ENCODE data around the gene RARB.
A peak's percentile ranks its signal among the peaks of the same experiment; 100 is the strongest.

RARB gene

DNA sequence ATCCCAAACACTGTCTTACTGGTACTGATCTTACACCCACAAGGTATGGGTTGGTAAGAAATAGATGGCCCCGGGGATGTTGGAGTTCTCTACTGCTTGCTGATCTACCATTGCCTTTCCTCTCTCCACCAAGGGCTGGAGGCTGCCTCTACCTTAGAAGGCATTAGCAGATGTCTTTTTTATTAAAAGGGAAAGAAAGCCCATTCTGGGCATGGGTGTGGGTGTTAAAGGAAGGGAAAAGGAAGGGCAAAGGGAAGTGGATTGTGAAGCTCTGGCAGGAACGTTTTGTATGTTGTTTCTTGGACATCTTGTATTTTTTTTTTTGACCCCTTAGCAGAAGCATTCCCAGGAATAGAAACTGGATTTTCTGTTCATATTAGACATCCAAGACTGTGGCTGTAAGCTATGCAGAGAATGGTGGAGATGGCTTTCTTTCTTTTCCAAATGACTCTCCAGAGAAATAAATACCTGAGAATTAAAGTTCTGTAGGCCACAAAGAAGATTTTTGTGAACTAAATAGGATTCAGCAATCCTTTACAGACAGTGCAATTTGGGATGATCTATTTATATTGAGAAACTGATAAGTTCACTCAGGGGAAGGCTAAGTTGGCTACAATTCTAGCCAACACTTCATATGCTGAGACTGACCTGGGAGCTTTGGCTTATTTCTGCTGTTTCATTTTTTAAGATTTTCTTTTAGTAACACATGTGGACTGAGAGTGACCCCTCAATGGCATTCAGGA is 127.8 kb downstream of the RARB start:
- no peak for DNase-seq

DNA sequence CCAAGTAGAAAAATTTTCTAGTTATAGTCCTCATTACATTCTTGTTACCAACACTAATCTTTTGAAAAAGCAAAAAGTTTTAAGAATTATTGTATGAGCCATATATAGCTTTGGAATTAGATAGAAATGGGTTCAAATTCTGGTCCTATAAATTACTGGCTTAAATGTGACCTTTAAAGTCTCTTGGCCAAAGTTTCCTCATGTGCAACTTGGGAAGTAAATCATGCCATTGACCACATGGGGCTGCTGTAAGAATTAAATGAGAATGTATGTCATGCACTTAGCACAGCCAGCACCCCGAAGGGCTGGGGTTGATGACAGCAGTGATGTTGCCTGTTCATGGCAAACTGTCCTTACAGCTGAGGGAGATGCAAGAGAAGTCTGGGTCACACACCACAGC is 128.4 kb downstream of the RARB start:
- DNase-seq: no peak

DNA sequence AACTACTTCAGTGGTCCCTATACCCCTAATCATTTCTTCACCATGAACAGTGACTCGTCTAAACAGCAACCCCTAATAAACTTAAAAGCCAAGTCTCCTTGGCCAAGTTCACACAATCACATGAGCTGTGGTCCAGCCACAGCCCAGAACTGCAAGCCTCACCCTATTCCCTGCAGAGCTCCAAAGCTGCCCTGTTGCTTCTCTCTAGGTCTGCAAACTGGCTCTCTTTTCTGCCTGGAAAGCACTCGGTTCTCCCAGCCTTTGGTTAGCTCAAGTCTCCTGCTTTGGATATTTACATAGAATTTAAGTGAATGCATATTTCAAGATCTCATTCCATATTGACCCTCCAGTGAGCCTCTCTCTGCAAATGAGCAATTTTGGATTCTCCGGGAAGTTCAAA is 129.6 kb downstream of the RARB start:
- DNase-seq: peak; percentile 38

DNA sequence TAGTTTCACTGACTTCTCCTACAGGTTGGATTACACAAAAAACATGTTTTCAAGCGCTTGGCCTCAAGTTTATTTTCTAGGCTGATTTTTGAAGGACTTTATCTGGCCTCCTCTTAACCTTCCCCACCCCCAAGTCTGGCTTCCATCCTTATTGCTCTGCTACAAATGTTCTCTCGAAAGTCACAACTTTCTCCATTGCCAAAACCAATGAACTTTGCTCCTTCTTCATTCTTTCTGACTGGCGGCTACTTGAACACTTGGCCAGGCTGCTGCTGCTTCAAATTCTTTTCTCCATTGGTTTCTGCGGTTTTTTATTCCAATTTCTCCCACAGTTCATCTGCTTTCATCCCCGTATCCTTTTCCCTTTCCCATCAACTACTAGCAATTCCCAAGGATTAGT is 130.1 kb downstream of the RARB start:
- DNase-seq: peak; percentile 49

DNA sequence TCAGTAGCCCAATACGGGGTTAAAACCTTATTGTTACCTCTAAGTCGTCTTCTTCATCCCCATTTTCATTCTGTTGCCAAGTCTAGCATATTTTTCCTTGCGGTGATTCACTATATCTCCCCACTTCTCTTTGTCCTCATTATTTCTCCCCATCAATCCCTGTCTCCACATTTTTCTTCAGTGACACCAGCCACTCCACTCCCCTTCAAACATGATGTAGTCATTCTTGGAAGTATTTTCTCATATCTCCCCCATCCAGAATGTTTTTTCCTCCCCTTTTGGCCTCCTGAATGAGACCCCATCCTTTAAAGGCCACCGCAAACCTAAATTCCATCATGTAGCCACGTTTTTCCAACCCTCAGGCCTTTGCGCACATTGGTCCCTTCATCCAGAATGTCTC is 130.7 kb downstream of the RARB start:
- DNase-seq: no peak

DNA sequence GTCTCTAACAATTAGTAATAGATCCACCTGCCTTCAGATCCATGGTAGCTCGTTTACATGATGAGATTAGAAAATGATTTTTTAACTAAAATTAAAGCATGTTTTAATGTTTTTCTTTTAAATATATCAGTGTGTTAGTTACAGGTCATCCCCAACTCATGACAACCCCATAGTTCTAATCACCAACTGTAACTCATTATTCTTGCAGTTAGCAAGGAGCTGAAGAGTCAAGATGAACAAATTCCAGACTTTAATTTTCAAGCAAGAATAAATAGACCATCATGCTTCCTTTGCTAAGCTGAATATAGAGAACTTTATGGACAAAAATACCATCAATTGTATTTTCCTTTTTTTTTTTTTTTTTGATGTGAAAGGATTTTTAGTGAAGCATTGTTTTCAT is 135.5 kb downstream of the RARB start:
- no peak for DNase-seq

DNA sequence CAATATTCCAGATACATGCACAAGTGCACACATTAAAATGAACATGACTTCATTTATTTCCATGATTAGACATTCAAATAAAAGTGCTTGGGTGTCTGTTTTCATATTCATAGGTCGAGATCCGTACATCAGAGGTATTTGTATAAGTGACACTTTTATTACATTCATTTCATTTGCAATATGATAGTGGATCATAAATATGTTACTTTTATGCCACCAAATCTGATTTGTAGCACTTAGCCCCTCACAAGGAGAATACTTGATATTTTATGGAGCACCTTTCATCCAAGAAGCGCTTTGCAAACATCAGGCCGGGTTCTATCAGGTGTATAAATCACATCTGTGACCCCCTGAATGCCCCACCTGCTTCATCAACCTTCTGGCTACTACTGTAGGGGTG is 136.0 kb downstream of the RARB start:
- DNase-seq: no peak

DNA sequence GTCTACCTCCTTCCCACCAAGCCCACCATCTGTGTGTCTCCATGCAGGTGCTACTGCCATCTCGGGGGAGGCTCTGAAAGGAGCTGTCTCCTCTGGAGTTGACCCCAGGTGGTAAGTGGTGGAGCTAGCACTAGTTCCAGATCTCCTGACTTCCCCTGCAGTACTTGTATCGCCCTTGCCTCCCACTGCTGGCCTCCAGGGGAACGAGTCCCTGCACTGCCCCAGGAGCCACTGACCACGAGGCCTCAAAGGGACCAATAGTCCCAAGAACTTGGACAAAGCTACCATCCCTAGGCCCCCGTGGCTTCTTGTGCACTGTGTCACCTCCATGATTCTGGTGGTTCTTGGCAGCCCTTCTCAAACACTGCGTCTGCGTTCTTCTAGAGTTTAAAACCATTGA is 137.7 kb downstream of the RARB start:
- DNase-seq: no peak

DNA sequence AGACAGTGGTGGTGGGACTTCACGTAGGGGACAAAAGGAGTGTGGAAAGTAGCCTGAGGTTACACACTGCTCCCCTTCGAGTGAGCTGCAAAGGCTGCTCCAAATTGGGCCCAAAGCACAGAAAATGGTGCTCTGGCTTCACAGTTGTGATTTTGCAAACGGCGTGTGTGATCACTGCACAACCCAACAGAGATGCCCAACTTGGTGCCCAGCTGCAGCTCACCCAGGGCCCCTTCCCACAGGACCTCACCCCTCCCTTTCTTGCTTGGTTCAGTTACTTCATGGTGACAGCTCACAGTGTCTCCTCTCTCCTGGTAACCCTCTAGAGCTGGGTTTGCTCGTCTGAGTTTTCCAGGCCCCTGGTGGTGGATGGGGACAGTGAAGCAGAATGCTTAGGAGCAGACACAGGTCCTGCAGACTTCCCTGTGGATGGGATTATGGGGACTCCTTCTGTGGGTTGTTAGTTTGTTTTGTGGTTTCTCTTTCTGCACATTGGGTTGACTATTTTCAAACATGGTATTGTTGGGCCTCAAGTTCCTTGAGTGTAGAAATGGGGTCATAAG is 138.4 kb downstream of the RARB start:
- DNase-seq: no peak

DNA sequence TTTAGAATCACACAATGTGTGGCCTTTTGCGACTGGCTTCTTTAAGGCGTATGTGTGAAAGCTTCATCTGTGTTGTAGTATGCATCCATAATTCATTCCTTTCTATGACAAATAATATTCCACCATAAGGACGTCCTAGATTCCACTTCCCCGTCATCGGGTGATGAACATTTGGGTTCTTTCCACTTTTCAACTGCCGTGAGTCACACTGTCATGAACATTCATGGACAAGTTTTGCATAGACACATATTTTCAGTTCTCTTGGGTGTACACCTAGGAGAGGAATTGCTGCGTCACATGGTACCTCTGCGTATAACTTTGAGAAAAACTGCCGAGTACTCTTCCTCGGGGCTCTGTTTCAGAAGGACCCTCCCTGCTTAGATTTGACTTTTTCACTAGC is 139.3 kb downstream of the RARB start:
- no peak for DNase-seq

DNA sequence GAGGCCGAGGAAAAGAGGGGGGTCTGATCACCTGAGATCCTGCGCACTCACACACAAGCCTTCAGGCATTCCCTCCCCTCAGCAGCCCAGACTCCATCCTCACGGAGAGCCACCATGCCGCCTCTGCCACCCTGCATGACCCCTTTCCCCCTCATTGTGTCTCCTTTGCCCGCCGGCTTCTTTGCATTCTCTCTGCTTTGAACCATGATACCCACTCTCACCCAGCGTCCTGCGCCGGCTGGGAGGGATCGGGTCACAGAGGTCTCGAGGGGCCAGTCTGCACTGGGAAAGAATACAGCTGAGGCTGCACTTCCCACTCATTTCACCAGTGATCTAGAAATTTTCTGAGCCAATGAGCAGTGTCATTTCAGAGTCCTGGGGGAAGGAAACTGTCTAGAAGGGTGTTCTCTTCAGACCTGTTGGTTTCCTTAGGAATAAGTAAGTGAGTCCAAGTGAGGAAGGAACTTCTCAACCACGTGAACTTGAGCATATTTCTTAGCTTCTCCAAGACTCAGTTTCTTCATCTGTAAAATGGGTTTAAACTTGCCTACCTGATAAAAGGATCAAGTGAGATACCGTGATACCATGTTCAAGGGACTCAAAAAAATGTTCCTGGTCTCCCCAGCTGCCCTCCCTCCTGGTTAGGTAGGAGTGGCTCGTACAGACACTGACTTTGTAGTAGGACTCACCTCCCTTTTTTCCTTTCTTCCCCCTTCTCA is 139.9 kb downstream of the RARB start:
- DNase-seq: no peak

DNA sequence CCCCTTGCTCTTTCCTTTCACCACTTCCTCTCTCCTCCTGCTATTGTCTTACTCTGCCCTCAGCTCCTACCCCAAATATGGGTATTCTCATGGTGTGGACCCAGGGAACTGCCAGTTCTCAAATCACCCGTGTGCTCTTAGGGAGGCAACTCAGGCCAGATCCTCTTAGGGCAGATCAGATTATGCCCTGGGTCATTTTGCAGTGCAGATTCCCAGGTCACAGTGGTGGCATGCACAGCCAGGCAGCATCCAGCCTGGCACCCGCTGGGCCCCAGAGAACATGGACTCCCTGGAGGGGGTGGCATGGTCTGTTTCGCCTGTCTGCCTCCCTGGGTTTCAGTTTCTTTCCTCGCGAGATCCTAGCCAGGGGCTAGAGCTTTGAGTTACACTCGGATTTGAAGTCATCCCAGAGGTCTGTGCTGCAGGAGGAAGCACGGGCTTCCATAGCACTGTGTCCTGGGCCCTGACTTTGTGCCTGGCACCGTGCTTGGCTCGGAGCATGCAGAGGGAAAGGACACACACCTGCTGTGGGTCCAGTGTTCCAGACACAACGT is 140.5 kb downstream of the RARB start:
- no peak for DNase-seq

DNA sequence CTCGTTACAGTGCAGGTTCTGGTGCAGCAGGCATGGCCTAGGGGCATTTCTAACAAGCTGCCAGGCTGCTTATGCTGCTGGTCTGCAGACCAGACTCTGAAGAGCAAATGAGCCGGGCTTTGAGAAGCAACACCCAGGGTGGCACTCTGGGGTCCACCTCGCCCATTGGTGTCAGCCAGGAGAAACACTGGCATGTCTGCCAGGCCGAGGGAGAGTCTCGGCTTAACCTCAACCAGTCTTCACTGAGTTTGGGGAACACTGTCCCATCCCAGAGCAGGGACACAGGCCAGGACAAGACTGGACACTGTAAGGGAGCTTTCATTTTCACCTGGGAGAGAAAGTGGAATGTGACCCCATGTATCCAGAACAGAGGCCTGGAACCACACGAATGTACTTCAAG is 143.2 kb downstream of the RARB start:
- no peak for DNase-seq

DNA sequence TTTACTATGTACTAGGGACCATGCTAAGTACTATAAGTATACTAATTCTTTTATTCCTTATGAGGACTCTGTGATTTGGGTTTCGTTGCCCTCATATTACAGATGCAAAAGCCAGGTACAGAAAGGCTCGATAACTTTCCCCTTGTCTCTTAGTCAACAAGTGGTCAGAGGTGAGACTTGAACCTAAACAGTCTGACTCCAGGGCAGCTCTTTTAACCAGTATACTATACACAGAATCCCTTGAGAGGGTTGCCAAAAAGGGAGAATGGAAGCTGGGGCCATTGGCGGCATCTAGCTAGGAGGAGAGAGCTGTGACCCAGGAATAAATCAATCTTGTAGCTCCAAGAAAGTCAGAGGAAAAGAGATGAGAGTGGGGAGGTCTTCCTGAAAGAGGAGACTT is 144.3 kb downstream of the RARB start:
- no peak for DNase-seq

DNA sequence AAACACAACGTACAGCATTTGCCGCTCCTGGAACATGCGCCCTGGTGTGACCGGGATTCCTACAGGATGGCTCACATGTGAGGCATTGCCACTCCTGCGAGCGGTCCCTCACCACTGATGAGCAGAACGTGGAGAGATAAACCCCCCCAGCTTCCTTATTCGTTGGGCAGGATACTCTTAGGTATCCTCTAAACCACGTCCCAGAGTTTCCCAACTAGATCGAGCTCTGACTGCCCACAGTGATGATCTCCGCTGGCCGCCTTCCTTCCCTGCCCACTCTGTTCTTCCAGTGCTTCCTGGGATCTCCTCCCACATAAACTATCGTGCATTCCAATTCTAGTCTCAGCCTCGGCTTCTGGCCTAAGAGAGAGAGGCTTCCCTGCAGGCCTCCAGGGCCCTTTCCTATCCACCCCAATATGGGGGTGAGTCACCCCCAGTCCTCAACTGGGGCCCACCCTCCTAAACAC is 144.9 kb downstream of the RARB start:
- no peak for DNase-seq

DNA sequence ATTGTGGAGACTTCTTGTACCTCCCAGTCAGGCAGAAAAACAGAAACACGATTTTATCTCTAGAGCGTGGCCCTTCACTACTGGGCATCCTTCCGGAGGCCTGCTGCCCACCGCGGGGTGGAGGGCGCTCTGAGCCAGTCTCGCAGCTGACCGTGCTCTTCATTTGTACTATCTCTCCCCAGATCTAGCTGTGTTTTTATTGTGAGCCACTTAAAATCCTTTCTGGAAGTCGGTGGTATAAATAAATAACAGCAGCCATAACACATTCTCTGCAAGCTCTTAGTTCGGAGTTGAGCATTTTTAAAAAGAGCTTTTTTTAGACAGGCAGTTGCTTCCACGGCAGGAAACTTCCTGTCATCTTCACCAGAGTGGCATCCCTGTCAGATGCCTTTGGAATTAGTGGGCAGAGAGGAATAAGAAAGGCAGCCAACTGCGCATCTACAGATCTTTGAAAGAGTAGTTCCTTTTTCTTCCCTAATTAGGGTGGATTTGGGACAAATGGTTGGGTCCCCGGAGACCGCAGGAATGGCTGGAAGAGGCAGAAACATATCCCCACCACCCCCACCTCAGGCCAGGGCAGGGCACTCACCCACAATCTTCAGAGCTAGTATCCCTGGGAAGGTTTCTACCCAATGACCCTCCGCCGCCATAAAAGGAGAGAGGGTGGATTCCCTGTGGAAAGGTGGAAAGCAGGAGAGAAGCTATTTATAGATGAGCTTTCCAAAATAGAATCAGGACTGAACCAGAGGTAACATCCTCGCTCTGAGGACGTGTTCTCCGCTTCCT is 145.5 kb downstream of the RARB start:
- no peak for DNase-seq

DNA sequence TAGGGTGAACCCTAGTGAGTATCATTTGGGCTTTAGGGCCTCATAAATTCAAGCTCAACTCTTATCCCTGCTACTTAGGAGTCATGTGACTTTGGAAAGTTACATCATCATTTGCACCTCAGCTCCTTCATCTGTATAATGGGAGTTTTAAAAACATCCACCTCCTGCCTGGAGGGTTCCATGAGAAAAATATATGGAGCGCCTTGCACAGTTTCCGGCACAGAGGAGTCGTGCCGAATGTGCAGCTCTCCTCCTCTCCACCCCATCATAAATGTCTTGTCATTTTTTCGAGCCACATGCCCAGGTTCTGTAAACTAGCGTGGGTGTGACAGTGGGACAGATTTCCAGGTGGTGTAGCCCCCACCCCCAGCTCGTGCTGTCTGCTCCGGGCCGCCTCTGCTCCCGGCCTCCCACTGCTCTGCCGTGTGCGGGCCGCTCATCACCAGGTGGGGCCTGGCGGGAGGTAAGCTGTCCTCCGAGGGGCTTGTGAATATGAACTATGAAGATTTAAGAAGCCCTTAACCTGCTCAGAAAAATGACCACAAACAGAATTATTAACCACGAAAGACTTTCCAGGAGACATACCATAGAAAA is 146.2 kb downstream of the RARB start:
- no peak for DNase-seq

DNA sequence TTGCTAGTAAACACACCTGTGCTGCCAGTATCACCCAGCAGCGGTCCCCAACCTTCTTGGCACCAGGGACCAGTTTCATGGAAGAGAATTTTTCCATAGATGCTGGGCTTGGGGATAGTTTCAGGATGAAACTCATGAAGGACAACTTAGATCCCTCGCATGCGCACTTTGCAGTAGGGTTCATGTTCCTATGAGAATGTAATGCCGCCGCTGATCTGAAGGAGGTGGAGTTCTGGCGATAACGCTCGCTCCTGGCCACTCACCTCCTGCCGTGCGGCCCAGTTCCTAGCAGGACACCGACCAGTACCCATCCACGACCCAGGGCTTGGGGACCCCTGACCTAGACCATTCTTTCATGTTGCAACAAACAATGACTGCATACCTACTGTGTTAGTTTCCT is 146.9 kb downstream of the RARB start:
- DNase-seq: no peak

DNA sequence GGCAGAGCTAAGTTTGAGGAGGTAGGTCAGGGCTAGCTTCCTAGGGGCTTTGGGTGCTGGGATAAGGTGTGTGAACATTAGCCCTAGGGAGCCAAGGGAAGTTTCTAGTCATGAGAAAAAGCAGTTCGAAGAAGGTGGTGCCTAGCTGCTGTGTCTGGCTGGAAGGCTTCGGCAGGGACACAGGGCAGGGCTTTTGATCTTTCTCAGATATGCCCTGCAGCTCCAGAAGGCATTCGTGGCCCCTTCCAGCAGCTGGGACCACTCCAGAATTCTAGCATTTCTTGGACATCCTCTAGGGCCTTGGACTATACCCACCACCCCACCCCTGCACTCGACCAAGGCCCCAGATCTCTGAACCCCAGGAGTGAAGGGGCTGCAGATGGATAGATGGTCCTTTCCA is 148.1 kb downstream of the RARB start:
- no peak for DNase-seq

DNA sequence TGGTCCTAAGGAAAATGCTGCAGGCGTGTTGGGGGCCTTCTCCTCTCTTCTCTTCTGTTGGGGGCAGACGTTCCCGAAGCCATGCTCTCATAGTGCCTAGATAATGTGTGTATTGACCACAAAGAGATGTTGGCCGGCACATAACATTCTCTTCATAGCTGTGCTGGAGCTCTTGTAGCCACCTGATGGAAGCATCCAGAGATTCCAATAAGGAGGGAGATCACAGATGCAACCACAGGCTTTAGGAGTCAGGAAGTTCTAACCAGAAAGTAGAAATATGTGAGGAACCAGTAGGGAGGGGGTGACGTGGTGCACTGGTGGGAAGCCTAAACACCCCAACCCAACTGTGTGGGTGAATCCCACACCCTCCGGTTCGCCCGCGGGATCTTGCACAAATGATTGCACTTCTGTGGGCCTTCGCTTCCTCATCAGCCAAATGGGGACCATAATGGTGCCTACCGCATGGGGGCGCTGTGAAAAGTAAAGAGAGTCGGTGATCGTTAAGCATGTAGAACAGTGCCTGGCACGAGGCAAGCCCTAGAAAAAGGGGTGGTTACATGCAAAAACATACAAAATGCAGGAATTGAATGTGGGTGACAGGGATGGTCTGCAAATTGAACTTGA is 148.9 kb downstream of the RARB start:
- no peak for DNase-seq

DNA sequence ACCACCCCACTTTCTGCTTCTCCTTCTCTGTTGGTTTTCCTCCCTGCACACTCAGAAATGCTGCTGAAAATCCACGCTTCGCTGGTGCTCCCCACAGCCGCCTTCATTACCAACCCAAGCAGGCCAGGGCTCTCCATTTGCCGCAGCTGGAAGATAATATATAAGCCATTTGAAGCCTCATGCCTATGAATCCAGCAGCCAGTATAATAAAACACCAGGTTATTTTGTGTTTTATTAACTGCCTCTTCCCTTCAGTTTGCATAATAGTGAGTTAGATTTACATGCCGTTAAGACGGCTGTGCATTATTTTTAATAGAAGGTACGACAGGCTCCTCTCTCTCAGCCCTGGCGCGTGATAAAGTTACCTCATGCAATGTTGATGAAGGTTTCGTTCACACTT is 150.0 kb downstream of the RARB start:
- DNase-seq: no peak

DNA sequence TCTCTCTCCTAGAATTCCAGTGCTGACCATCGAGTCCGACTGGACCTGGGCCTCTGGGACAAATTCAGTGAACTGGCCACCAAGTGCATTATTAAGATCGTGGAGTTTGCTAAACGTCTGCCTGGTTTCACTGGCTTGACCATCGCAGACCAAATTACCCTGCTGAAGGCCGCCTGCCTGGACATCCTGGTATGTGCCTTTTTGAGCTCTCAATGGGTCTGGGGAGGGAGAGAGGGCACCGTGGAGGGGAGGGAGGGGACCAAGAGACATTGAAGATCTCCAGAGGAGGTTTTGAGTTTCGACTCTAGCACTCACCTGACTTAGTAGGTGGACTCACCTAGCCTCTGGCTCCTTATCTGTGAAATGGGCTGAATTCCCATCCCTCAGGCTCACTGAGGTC is 152.5 kb downstream of the RARB start:
- no peak for DNase-seq
